ENCODE measurements around the gene STAB2. TPM values are rescaled to one million over a fixed set of nuclear protein-coding genes. Genes with fewer than 3 reads are reported as not detected.

The STAB2 gene
- polyA plus RNA-seq, 1 donor from 2014 or later: not detected

DNA sequence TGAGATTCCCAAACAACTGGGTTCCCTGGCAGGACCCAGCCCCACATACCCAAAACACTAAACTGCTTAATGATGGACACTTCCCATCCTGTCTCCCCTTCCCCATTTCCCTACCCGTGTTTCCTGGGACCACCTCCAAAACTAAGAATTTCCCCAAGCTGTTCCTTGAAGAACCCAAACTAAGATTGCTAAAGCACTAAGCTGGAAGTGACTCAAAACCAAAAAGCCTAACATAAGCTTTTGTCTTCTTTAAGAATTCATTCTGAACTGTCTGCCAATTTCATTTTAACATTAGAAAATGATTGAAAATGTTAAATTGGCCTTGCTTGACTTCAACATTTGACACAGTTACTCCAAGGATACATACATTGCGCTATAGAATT is 29.5 kb upstream of the STAB2 start:
- no peaks in the 10 kb centered on the region for H3F3A ChIP-seq (ENCODE audit: insufficient read depth, low read length, poor library complexity, severe bottlenecking)
- no peak for TF ChIP-seq RAD21 (conservative IDR thresholded peaks at IDR 0.05)
- TF ChIP-seq, protein P1, sequence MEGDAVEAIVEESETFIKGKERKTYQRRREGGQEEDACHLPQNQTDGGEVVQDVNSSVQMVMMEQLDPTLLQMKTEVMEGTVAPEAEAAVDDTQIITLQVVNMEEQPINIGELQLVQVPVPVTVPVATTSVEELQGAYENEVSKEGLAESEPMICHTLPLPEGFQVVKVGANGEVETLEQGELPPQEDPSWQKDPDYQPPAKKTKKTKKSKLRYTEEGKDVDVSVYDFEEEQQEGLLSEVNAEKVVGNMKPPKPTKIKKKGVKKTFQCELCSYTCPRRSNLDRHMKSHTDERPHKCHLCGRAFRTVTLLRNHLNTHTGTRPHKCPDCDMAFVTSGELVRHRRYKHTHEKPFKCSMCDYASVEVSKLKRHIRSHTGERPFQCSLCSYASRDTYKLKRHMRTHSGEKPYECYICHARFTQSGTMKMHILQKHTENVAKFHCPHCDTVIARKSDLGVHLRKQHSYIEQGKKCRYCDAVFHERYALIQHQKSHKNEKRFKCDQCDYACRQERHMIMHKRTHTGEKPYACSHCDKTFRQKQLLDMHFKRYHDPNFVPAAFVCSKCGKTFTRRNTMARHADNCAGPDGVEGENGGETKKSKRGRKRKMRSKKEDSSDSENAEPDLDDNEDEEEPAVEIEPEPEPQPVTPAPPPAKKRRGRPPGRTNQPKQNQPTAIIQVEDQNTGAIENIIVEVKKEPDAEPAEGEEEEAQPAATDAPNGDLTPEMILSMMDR (IDR thresholded peaks at IDR 0.05; ENCODE audit: poor library complexity, severe bottlenecking): no peak

DNA sequence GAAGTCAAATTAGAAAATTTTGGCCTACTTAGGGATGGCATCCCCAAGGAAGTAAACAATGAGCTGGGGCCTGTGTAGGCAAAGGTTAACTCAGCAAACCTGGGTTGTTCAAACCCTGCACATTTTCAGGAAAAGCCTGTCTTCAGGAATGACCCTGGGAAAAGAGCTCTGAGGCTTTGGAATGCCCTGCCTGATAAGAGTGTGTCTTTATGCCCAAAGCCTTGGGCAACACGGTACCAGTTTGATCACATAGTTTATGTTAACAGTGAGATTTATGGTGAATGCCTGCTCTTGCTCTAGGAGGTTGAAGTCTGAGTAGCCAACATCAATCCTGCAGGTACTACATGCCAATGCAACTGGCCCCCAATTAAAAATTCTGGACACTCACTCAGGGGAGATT is 28.2 kb upstream of the STAB2 start:
- Histone ChIP-seq H3K27ac (ENCODE audit: low read length) (no peak overlapping the region), H2AFZ (ENCODE audit: low read depth, low read length) (no peak overlapping the region), H3K36me3 (ENCODE audit: insufficient read depth, low read length) (no peaks in the 10 kb centered on the region), H3K4me2 (ENCODE audit: low read length) (no peak overlapping the region), H4K20me1 (ENCODE audit: insufficient read depth) (no peaks in the 10 kb centered on the region), H3K9me3 (ENCODE audit: low read length) (no peaks in the 10 kb centered on the region), H3F3A (ENCODE audit: insufficient read depth, low read length, poor library complexity, severe bottlenecking) (no peaks in the 10 kb centered on the region), H3K4me3 (ENCODE audit: low read length) (no peak overlapping the region), H3K79me2 (replicated peaks; ENCODE audit: insufficient read depth, low read length) (no peaks in the 10 kb centered on the region), H3K27me3 (ENCODE audit: insufficient read depth, low read depth, low read length) (no peaks in the 10 kb centered on the region), H3K9ac (ENCODE audit: low read length) (no peak overlapping the region), H3K9me2 (ENCODE audit: insufficient read depth, low read length) (no peaks in the 10 kb centered on the region)
- TF ChIP-seq MXI1 (conservative IDR thresholded peaks at IDR 0.05; ENCODE audit: poor library complexity, severe bottlenecking) (no peak), EZH2 (IDR thresholded peaks at IDR 0.05; ENCODE audit: borderline replicate concordance, insufficient read depth, low read length, poor library complexity, severe bottlenecking) (no peak), EP300 (conservative IDR thresholded peaks at IDR 0.05; ENCODE audit: poor library complexity, severe bottlenecking) (no peak), SMC3 (conservative IDR thresholded peaks at IDR 0.05; ENCODE audit: poor library complexity) (no peak), POLR2AphosphoS5 (IDR thresholded peaks at IDR 0.05) (no peak), TAF1 (IDR thresholded peaks at IDR 0.05; ENCODE audit: low read depth) (no peak), RAD21 (conservative IDR thresholded peaks at IDR 0.05) (no peak)
- TF ChIP-seq, protein P2, sequence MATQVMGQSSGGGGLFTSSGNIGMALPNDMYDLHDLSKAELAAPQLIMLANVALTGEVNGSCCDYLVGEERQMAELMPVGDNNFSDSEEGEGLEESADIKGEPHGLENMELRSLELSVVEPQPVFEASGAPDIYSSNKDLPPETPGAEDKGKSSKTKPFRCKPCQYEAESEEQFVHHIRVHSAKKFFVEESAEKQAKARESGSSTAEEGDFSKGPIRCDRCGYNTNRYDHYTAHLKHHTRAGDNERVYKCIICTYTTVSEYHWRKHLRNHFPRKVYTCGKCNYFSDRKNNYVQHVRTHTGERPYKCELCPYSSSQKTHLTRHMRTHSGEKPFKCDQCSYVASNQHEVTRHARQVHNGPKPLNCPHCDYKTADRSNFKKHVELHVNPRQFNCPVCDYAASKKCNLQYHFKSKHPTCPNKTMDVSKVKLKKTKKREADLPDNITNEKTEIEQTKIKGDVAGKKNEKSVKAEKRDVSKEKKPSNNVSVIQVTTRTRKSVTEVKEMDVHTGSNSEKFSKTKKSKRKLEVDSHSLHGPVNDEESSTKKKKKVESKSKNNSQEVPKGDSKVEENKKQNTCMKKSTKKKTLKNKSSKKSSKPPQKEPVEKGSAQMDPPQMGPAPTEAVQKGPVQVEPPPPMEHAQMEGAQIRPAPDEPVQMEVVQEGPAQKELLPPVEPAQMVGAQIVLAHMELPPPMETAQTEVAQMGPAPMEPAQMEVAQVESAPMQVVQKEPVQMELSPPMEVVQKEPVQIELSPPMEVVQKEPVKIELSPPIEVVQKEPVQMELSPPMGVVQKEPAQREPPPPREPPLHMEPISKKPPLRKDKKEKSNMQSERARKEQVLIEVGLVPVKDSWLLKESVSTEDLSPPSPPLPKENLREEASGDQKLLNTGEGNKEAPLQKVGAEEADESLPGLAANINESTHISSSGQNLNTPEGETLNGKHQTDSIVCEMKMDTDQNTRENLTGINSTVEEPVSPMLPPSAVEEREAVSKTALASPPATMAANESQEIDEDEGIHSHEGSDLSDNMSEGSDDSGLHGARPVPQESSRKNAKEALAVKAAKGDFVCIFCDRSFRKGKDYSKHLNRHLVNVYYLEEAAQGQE (IDR thresholded peaks at IDR 0.05; ENCODE audit: borderline replicate concordance): no peak
- TF ChIP-seq, protein P1 (IDR thresholded peaks at IDR 0.05; ENCODE audit: poor library complexity, severe bottlenecking): no peak

More for the DNA sequence above, 29.5 kb upstream of the STAB2 start:
- Histone ChIP-seq H4K20me1 (ENCODE audit: insufficient read depth) (no peaks in the 10 kb centered on the region), H3K27ac (ENCODE audit: low read length) (no peak overlapping the region), H3K9me2 (ENCODE audit: insufficient read depth, low read length) (no peaks in the 10 kb centered on the region), H3K4me3 (ENCODE audit: low read length) (no peak overlapping the region), H3K36me3 (ENCODE audit: insufficient read depth, low read length) (no peaks in the 10 kb centered on the region), H3K27me3 (ENCODE audit: insufficient read depth, low read depth, low read length) (no peaks in the 10 kb centered on the region), H3K79me2 (replicated peaks; ENCODE audit: insufficient read depth, low read length) (no peaks in the 10 kb centered on the region), H2AFZ (ENCODE audit: low read depth, low read length) (no peak overlapping the region), H3K4me2 (ENCODE audit: low read length) (no peak overlapping the region), H3K9ac (ENCODE audit: low read length) (no peak overlapping the region), H3K9me3 (ENCODE audit: low read length) (no peaks in the 10 kb centered on the region)

All from neural cell (in vitro differentiated cells).